K562 (cell line): ENCODE results near the gene SPAG7. TPM values are rescaled to one million over a fixed set of nuclear protein-coding genes. Genes with fewer than 3 reads are reported as not detected.

ENCODE experiments used
- ATAC-seq: fragments of 200-7000 bp; cut with Tn5 transposase; 3 replicates; pipeline ENCODE4 v1.9.1; 2020; ENCODE audit warnings: moderate library complexity
- BruUV-seq: library from RNA; stranded (reverse); fragments of 400-500 nt; replicated peaks from 2 replicates; lab custom pipeline; 2021; lab: Mats Ljungman, UMichigan
- CTCF ChIA-PET: fragments of 300-600 bp; formaldehyde crosslinking; extraction: SDS; loops from one replicate; lab custom pipeline; 2021; ENCODE audit warnings: low intra/inter-chr PET ratio; lab: Yijun Ruan, JAX
- POLR2A ChIA-PET: fragments of 300-600, 350-650 bp; sonication (Branson Sonifier 250); formaldehyde crosslinking; extraction: SDS; loops from one replicate; lab custom pipeline; 2021; ENCODE audit warnings: antibody characterized with exemption, inconsistent platforms; lab: Yijun Ruan, JAX
- DNase-seq, 4 experiments: peaks; one replicate each; pipeline versions ENCODE4 v3.0.0 to v3.0.0-alpha.2; 2011 to 2018; ENCODE audit warnings: low spot score in 3 of 4, mixed read lengths in 3 of 4; ENCODE audit errors: extremely low read depth in 1 of 4
- FAIRE-seq: peaks from 2 replicates; lab custom pipeline; 2011; peaks lifted over from hg19 to GRCh38; lab: Jason Lieb, UNC
- H2AFZ ChIP-seq: 2 replicates; pipeline ENCODE4 v1.6.0; 2011; ENCODE audit warnings: low read depth, low read length, control low read depth, inconsistent platforms
- H3K27ac ChIP-seq: fragments of 200-600 bp; 3 replicates; pipeline ENCODE4 v1.8.0; 2011; ENCODE audit warnings: low read depth, mild to moderate bottlenecking, control low read depth, inconsistent platforms, low read length, moderate library complexity, mixed read lengths; ENCODE audit errors: extremely low read depth
- H3K27me3 ChIP-seq, 2 experiments: fragments of 300-600 bp in 1 of 2; 2 replicates in 1 of 2; 3 replicates in 1 of 2; pipeline versions ENCODE4 v1.6.0 to v1.8.0; 2011; ENCODE audit warnings: inconsistent platforms in 2 of 2, low read length in 2 of 2, mild to moderate bottlenecking in 1 of 2, mixed read lengths in 1 of 2, moderate library complexity in 1 of 2; ENCODE audit not compliant: control insufficient read depth in 2 of 2, insufficient read depth in 2 of 2
- H3K36me3 ChIP-seq: fragments of 300-600 bp; 3 replicates; pipeline ENCODE4 v1.8.0; 2011; ENCODE audit warnings: mild to moderate bottlenecking, low read length, inconsistent platforms; ENCODE audit not compliant: control insufficient read depth, insufficient read depth
- H3K4me1 ChIP-seq, 2 experiments: fragments of 200-600 bp in 1 of 2; replicated peaks in 1 of 2; 2 replicates in 1 of 2; 3 replicates in 1 of 2; pipeline versions ENCODE4 v1.5.1 to v1.8.0; 2011; ENCODE audit warnings: inconsistent platforms in 2 of 2, low read length in 2 of 2, mild to moderate bottlenecking in 1 of 2, mixed read lengths in 1 of 2, moderate library complexity in 1 of 2; ENCODE audit not compliant: control insufficient read depth in 2 of 2, insufficient read depth in 2 of 2
- H3K4me2 ChIP-seq: 2 replicates; pipeline ENCODE4 v1.6.1; 2011; ENCODE audit warnings: low read length, control low read depth, inconsistent platforms, mixed read lengths; ENCODE audit not compliant: insufficient read depth
- H3K4me3 ChIP-seq: fragments of 200-600 bp; sonication (generic), shearing (Covaris generic); 2 replicates; pipeline ENCODE4 v1.5.1; 2016; ENCODE audit warnings: control low read depth, inconsistent platforms
- H3K79me2 ChIP-seq: fragments of 200-600 bp; 3 replicates; pipeline ENCODE4 v1.8.0; 2011; ENCODE audit warnings: low read length, inconsistent platforms; ENCODE audit not compliant: control insufficient read depth, insufficient read depth
- H3K9ac ChIP-seq, 2 experiments: 2 replicates each; pipeline versions ENCODE4 v1.6.0 to v1.6.1; 2011; ENCODE audit warnings: low read depth in 2 of 2, low read length in 2 of 2, control low read depth in 1 of 2, inconsistent platforms in 1 of 2, mild to moderate bottlenecking in 1 of 2, mixed read lengths in 1 of 2; ENCODE audit not compliant: insufficient read depth in 1 of 2
- H3K9me1 ChIP-seq: one replicate; pipeline ENCODE4 v1.6.0; 2011; ENCODE audit warnings: inconsistent platforms, mild to moderate bottlenecking, low read length, moderate library complexity; ENCODE audit not compliant: control insufficient read depth, insufficient read depth
- H3K9me3 ChIP-seq: replicated peaks from 2 replicates; pipeline ENCODE4 v1.5.1; 2011; ENCODE audit warnings: low read depth, low read length, inconsistent platforms; ENCODE audit not compliant: control insufficient read depth, insufficient read depth
- H4K20me1 ChIP-seq: replicated peaks from 2 replicates; pipeline ENCODE4 v1.6.1; 2011; ENCODE audit warnings: low read length, inconsistent platforms, mixed read lengths; ENCODE audit not compliant: control insufficient read depth, insufficient read depth
- CBFA2T2 ChIP-seq: fragments of 450-650 bp; conservative IDR thresholded peaks from 2 replicates; pipeline ENCODE4 v1.6.1; 2017; ENCODE audit warnings: mild to moderate bottlenecking
- CEBPG ChIP-seq, 3 experiments: fragments of 200-800 bp in 1 of 3; sonication (Bioruptor generic) in 1 of 3; sonication (generic) in 1 of 3; formaldehyde crosslinking in 1 of 3; IDR thresholded peaks in 2 of 3; conservative IDR thresholded peaks in 1 of 3; 2 replicates each; pipeline versions ENCODE4 v1.6.1 to v1.8.0; 2016 to 2022; ENCODE audit warnings: missing compliant biosample characterization in 2 of 3, missing genetic modification characterization in 2 of 3, mild to moderate bottlenecking in 1 of 3, missing genetic modification reagents in 1 of 3
- CREBBP ChIP-seq: IDR thresholded peaks from one replicate; pipeline ENCODE4 v1.6.1; 2012; ENCODE audit warnings: low read depth, mild to moderate bottlenecking, control low read depth, inconsistent platforms, low read length
- FOSL1 ChIP-seq: fragments of 200-800 bp; sonication (Bioruptor generic); conservative IDR thresholded peaks from 2 replicates; pipeline ENCODE4 v1.6.1; 2016; ENCODE audit warnings: missing genetic modification characterization, missing compliant biosample characterization
- XRCC4 ChIP-seq: IDR thresholded peaks from one replicate; pipeline ENCODE4 v1.6.1; 2011; ENCODE audit not compliant: insufficient read depth, insufficient read length; ENCODE audit errors: extremely low read depth
- ZNF175 ChIP-seq: fragments of 200-800 bp; sonication (Bioruptor generic); IDR thresholded peaks from 2 replicates; pipeline ENCODE4 v1.6.1; 2016; ENCODE audit warnings: low read depth, mild to moderate bottlenecking, missing genetic modification characterization, missing compliant biosample characterization
- WGBS: fragments of 100-300 bp; shearing (Covaris generic); methylation state at CpG from one replicate; pipeline ENCODE4 v1.1.6; 2016; ENCODE audit warnings: low coverage, mixed read lengths; ENCODE audit not compliant: insufficient coverage; ENCODE audit errors: missing lambda C conversion rate; 5-methylcytosine and 5-hydroxymethylcytosine counted together
- in situ Hi-C: fragments of 300-500 bp; cut with MboI; formaldehyde crosslinking; loops from 4 replicates; pipeline ENCODE4 v1.15.0; 2018; ENCODE audit warnings: inconsistent platforms, mixed read lengths
- intact Hi-C: fragments of 100-400 bp; cut with micrococcal nuclease; formaldehyde crosslinking; loops from 2 replicates; pipeline ENCODE4 v1.14.2; 2022
- polyA plus RNA-seq, 8 experiments: library from polyadenylated mRNA; depleted of rRNA in 4 of 8; stranded (reverse) in 5 of 8; unstranded in 3 of 8; fragments of >200 nt; fragmentation: Nextera tagmentation in 2 of 8; fragmentation: Illumina TruSeq in 1 of 8; extraction: Ambion mirVana in 2 of 8; extraction: Trizol in 1 of 8; gene quantifications; 2 replicates each; pipeline versions ENCODE4 v1.2.1 to v1.2.3, GENCODE V29; 2011 to 2014; ENCODE audit warnings: inconsistent platforms in 1 of 8, missing spikeins in 1 of 8
- total RNA-seq, 7 experiments: library from RNA; depleted of rRNA in 6 of 7; stranded (reverse); fragments of >200 nt in 6 of 7; fragmentation: Illumina TruSeq in 2 of 7; extraction: Trizol in 2 of 7; gene quantifications; 2 replicates each; pipeline versions ENCODE4 v1.2.1 to v1.2.3, GENCODE V29; 2011 to 2021; ENCODE audit warnings: low replicate concordance in 1 of 7
- TF ChIP-seq, protein P1 (sequence below): fragments of 450-650 bp; IDR thresholded peaks from 2 replicates; pipeline ENCODE4 v1.6.1; 2017; ENCODE audit warnings: mild to moderate bottlenecking, moderate library complexity
- TF ChIP-seq, protein P2 (sequence below): sonication (generic); formaldehyde crosslinking; IDR thresholded peaks from 2 replicates; pipeline ENCODE4 v1.8.1; 2023; ENCODE audit warnings: mild to moderate bottlenecking, missing genetic modification reagents

The SPAG7 gene
- total and polyA plus RNA-seq, 9 of the 15 experiments (the other 6 are each of a cell fraction or from before 2014, with no cell fraction given): 5.6 to 53.5 (median 36.3) TPM

DNA sequence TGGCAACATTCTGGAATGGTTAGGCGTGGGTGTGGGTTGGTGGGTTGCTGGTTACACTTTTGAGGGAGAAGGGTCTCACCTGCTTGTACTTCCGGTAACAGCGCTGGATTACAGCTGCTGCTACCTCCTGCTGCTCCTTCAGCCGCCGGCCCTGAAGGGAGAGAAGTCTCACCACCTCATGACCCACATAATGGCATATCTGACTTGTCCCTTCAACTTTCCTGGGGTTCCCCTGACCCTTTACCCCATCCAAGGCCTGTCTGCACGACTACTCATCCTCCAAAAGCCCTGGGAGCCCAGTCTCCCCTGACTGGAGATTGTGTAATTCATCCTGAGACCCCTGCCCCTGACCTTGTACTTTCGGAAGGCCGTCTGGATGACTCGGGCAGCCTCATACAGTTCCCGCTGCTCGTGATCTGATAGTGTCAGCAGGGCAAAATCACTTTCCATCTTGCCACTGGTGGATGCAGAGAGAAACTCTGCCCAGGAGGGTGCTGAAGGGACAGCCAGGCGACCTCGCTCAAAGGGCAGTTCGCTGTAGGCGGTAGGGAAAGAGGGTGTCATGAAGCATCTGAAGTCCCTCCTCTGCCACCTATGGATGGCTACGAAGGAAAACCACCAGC lies 2.0 kb upstream of the SPAG7 start:
- peaks cover 23 to 26% of the 10 kb centered on the region in 2 experiments for H3K4me1 ChIP-seq
- ChIA-PET CTCF (no interaction called here), POLR2A (interaction anchor here (0.6 to 1.4 kb wide), 5 partner anchors 10 to 864 kb away, joined by 3 to 8 read pairs (median 6); partner anchors contain the start of gene CAMTA2)
- no TSS peak for BruUV-seq
- H3K9me3 ChIP-seq: no peaks in the 10 kb centered on the region
- H3K36me3 ChIP-seq: peaks cover 64% of the 10 kb centered on the region; the same call in 2 of the 3 replicates
- peak overlapping the region; percentile 18; the same call in 1 of the 2 replicates for H3K4me2 ChIP-seq
- intact Hi-C loops: loop anchor here (10.0 kb wide), 1 partner anchor 65 kb away; the partner anchor contains the start of gene CHRNE
- H3K27me3 ChIP-seq: no peaks in the 10 kb centered on the region
- H3K79me2 ChIP-seq: peaks cover 26% of the 10 kb centered on the region
- TF ChIP-seq ZNF175 (CRISPR knock-in tag): peak; percentile 90
- TF ChIP-seq FOSL1: peak; percentile 75
- no peak for TF ChIP-seq CEBPG (CRISPR knock-in tag; IDR thresholded peaks at IDR 0.05)
- peak in 1 of 2 experiments; percentile 66; a peak in 2 of 4 replicates for TF ChIP-seq CEBPG (tag; conservative IDR thresholded peaks at IDR 0.05 in 1 of 2, IDR thresholded peaks at IDR 0.05 in 1 of 2)
- TF ChIP-seq, protein P1, sequence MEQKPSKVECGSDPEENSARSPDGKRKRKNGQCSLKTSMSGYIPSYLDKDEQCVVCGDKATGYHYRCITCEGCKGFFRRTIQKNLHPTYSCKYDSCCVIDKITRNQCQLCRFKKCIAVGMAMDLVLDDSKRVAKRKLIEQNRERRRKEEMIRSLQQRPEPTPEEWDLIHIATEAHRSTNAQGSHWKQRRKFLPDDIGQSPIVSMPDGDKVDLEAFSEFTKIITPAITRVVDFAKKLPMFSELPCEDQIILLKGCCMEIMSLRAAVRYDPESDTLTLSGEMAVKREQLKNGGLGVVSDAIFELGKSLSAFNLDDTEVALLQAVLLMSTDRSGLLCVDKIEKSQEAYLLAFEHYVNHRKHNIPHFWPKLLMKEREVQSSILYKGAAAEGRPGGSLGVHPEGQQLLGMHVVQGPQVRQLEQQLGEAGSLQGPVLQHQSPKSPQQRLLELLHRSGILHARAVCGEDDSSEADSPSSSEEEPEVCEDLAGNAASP: 0 out of 2 replicates have a peak, but pooled peaks have one; percentile 2
- TF ChIP-seq, protein P2, sequence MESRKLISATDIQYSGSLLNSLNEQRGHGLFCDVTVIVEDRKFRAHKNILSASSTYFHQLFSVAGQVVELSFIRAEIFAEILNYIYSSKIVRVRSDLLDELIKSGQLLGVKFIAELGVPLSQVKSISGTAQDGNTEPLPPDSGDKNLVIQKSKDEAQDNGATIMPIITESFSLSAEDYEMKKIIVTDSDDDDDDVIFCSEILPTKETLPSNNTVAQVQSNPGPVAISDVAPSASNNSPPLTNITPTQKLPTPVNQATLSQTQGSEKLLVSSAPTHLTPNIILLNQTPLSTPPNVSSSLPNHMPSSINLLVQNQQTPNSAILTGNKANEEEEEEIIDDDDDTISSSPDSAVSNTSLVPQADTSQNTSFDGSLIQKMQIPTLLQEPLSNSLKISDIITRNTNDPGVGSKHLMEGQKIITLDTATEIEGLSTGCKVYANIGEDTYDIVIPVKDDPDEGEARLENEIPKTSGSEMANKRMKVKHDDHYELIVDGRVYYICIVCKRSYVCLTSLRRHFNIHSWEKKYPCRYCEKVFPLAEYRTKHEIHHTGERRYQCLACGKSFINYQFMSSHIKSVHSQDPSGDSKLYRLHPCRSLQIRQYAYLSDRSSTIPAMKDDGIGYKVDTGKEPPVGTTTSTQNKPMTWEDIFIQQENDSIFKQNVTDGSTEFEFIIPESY (CRISPR knock-in tag): peak; percentile 89
- no peak for TF ChIP-seq CREBBP
- TF ChIP-seq XRCC4: no peak
- TF ChIP-seq CBFA2T2: no peak
- no peaks in the 10 kb centered on the region for H4K20me1 ChIP-seq
- DNase-seq (no peak), FAIRE-seq (no peak), ATAC-seq (no peak)
- WGBS: 83% methylated on average over 13 of the region's 16 CpGs
- peak overlapping the region; percentile 52 to 89; a peak in 2 of 4 replicates for H3K9ac ChIP-seq
- H3K27ac ChIP-seq: peak overlapping the region; percentile 95; the same call in 1 of the 3 replicates
- H2AFZ ChIP-seq: no peak overlapping the region
- no peaks in the 10 kb centered on the region for H3K9me1 ChIP-seq
- in situ Hi-C loops: no loop called here
- H3K4me3 ChIP-seq: no peak overlapping the region
